Kidney (tissue), 14 donors: ENCODE data around the gene IPPK. TPM values are rescaled to one million over a fixed set of nuclear protein-coding genes. Genes with fewer than 3 reads are reported as not detected.

ENCODE experiments used
- DNase-seq, 5 donors: peaks; one replicate each; pipeline ENCODE4 v3.0.0-alpha.2; 2013 to 2020
- FAIRE-seq: peaks from 2 replicates; lab custom pipeline; 2012; peaks lifted over from hg19 to GRCh38; lab: Jason Lieb, UNC
- H3K27ac ChIP-seq, 2 donors: one replicate each; pipeline ENCODE4 v1.7.0; 2013; ENCODE audit warnings: low read depth in 2 of 2, low read length in 2 of 2, inconsistent platforms in 1 of 2
- H3K27me3 ChIP-seq: one replicate; pipeline ENCODE4 v1.7.1; 2013; ENCODE audit warnings: low read length, inconsistent platforms; ENCODE audit not compliant: control insufficient read depth, insufficient read depth
- H3K36me3 ChIP-seq, 3 donors: one replicate each; pipeline versions ENCODE4 v1.7.0 to v1.7.1; 2013; ENCODE audit warnings: low read length in 3 of 3, control low read depth in 1 of 3, inconsistent platforms in 1 of 3; ENCODE audit not compliant: insufficient read depth in 3 of 3, control insufficient read depth in 2 of 3
- H3K4me1 ChIP-seq, 3 donors: one replicate each; pipeline versions ENCODE4 v1.7.0 to v1.7.1; 2013; ENCODE audit warnings: low read length in 3 of 3, inconsistent platforms in 1 of 3, low read depth in 1 of 3; ENCODE audit not compliant: control insufficient read depth in 2 of 3, insufficient read depth in 2 of 3
- H3K4me3 ChIP-seq, 3 donors: one replicate each; pipeline versions ENCODE4 v1.7.0 to v1.8.1; 2013; ENCODE audit warnings: low read length in 3 of 3, control low read depth in 1 of 3, inconsistent platforms in 1 of 3
- H3K9ac ChIP-seq, 3 donors: one replicate each; pipeline versions ENCODE4 v1.7.0 to v1.7.1; 2013; ENCODE audit warnings: low read length in 3 of 3, control low read depth in 1 of 3, inconsistent platforms in 1 of 3
- H3K9me3 ChIP-seq, 3 donors: one replicate each; pipeline versions ENCODE4 v1.7.0 to v1.7.1; 2013; ENCODE audit warnings: low read length in 3 of 3, control low read depth in 1 of 3, inconsistent platforms in 1 of 3; ENCODE audit not compliant: control insufficient read depth in 2 of 3, insufficient read depth in 1 of 3
- intact Hi-C: fragments of 100-400 bp; cut with DNase I; formaldehyde crosslinking; loops from one replicate; pipeline ENCODE4 v1.11.1; 2022
- polyA plus RNA-seq: library from polyadenylated mRNA; stranded (reverse); fragments of 350-450 nt; fragmentation: Illumina TruSeq; extraction: RNeasy Lipid Tissue Mini Kit (QIAGEN cat#74804); gene quantifications from one replicate; pipeline ENCODE4 v1.2.3, GENCODE V29; 2014; ENCODE audit warnings: low read depth, low replicate concordance; ENCODE audit not compliant: insufficient read depth
- total RNA-seq: library from RNA; stranded (reverse); fragmentation: NEBNext Ultra II Directional; extraction: Animal tissue kit (Norgen Biotek cat#: 25700); gene quantifications from one replicate; pipeline ENCODE4 v1.2.1, GENCODE V29; 2021
- TF ChIP-seq, protein P1 (sequence below): IDR thresholded peaks from 3 replicates; pipeline ENCODE4 v1.5.1; 2012; ENCODE audit warnings: mild to moderate bottlenecking, moderate library complexity, borderline replicate concordance; ENCODE audit not compliant: insufficient read depth; ENCODE audit errors: extremely low read depth
- donor health status: control.
- donor health status: control.
- donor health status: control.
- donor health status: control.
- donor health status: control.
- donor health status: DM: yes; HTN: yes; CAD: no.
- donor health status: Normal renal cell carcinoma (clear cell type).

The IPPK gene
- total and polyA plus RNA-seq, 2 donors from 2014 or later = 7.3 to 10.2 TPM

DNA sequence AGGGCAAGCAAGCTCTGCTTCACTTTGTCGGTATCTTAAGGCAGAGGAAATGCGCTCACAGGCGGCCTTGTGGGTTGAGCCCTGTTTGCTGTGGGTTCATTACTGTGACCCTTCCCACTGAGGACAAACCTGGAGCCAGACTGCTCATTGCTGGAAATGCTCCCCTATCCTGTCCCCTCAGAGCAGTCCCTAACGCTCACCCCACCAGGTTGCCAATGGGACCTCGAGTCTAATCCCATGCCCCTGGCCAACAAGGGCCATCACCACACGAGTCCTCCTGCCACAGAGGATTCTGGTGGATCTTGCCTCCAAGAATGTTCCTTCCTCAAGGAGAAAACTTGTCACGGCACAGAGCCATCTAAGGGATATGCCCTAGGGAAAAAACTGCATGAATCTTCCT, 14.6 kb downstream of the IPPK start:
- Histone ChIP-seq H3K9ac (no peak overlapping the region), H3K27ac (no peak overlapping the region), H3K36me3 (peaks cover 0 to 11% (median 8%) of the 10 kb centered on the region in 3 donors), H3K4me3 (no peak overlapping the region), H3K4me1 (peaks cover 0 to 4% (median 0%) of the 10 kb centered on the region in 3 donors), H3K27me3 (no peaks in the 10 kb centered on the region), H3K9me3 (no peaks in the 10 kb centered on the region)
- FAIRE-seq (no peak), DNase-seq (no peak)
- intact Hi-C loops = no loop called here
- TF ChIP-seq, protein P1, sequence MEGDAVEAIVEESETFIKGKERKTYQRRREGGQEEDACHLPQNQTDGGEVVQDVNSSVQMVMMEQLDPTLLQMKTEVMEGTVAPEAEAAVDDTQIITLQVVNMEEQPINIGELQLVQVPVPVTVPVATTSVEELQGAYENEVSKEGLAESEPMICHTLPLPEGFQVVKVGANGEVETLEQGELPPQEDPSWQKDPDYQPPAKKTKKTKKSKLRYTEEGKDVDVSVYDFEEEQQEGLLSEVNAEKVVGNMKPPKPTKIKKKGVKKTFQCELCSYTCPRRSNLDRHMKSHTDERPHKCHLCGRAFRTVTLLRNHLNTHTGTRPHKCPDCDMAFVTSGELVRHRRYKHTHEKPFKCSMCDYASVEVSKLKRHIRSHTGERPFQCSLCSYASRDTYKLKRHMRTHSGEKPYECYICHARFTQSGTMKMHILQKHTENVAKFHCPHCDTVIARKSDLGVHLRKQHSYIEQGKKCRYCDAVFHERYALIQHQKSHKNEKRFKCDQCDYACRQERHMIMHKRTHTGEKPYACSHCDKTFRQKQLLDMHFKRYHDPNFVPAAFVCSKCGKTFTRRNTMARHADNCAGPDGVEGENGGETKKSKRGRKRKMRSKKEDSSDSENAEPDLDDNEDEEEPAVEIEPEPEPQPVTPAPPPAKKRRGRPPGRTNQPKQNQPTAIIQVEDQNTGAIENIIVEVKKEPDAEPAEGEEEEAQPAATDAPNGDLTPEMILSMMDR = no peak

DNA sequence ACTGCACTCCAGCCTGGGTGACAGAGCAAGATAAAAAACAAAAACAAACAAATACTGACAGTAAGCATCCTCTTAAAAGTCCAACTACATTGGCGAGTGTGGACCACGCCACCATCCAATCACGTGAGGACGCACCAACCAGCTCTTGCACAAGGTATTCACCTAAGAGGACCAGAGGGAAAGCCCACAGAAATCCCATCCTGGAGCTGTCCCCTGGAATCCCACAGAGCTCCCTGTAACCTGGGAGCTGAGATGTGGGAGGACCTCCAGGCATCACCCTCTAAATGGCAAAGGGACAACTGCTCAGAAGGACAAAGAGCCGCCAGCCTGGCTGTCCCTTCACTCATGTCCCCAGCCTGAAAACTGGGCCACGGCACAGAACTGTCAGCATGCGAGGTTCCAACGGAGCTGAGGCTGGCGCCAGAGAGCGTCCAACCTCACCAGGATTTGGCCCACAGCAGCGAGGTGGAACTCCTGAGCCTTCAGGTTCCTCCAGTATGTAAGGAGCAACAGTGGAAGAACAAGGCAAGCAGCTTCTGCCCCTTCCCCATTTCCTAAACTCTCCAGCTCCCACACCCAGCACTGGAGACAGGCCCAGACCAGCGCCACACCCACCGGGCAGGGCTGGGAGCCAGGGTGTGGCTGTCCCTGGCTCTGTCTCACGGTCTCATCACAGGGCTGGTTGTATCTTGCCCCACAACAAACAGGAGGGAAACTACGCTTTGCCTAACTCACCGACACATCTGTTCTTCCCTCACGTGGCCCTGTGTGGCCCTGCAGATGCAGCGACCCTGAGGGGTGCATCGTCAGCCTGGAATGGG, 15.2 kb downstream of the IPPK start:
- FAIRE-seq (no peak), DNase-seq (no peak)
- no peaks in the 10 kb centered on the region for H3K9me3 ChIP-seq
- no peaks in the 10 kb centered on the region for H3K27me3 ChIP-seq
- peaks cover 0 to 11% (median 8%) of the 10 kb centered on the region in 3 donors for H3K36me3 ChIP-seq
- TF ChIP-seq, protein P1 = no peak
- intact Hi-C loops = no loop called here
- H3K4me1 ChIP-seq = peaks cover 0 to 4% (median 0%) of the 10 kb centered on the region in 3 donors
- H3K27ac ChIP-seq = no peak overlapping the region
- H3K9ac ChIP-seq = no peak overlapping the region
- no peak overlapping the region for H3K4me3 ChIP-seq

DNA sequence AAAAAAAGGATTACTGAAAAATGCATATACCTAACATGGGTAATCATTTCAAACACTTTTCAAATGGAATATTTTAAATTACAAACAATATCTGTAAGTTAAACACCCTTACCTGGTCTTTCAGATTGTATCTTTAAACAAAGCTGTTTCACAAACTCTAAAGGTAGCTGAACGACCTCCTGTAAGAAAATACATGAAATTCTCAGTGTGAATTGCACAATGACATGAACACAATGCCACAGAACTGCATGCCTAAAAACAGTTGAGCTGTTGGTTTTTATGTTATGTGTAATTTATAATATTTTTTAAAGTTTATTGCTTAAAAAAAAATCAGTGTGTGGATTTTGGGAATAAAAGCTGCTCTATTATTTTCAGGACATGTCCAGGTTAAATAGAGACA, 17.5 kb downstream of the IPPK start:
- peaks cover 0 to 4% (median 0%) of the 10 kb centered on the region in 3 donors for H3K4me1 ChIP-seq
- no peak overlapping the region for H3K4me3 ChIP-seq
- no peak for FAIRE-seq
- H3K27me3 ChIP-seq = no peaks in the 10 kb centered on the region
- H3K27ac ChIP-seq = no peak overlapping the region
- no peaks in the 10 kb centered on the region for H3K9me3 ChIP-seq
- intact Hi-C loops = no loop called here
- peaks cover 0 to 16% (median 13%) of the 10 kb centered on the region in 3 donors for H3K36me3 ChIP-seq
- no peak overlapping the region for H3K9ac ChIP-seq
- TF ChIP-seq, protein P1 = no peak
- no peak for DNase-seq
